Measurements from ENCODE around the gene LINGO4.
"Not testable (repeated sequence)": the region's sequence is repeated elsewhere in the genome, so short reads cannot be mapped to it uniquely, and the experiment has no call there.

The LINGO4 gene

DNA sequence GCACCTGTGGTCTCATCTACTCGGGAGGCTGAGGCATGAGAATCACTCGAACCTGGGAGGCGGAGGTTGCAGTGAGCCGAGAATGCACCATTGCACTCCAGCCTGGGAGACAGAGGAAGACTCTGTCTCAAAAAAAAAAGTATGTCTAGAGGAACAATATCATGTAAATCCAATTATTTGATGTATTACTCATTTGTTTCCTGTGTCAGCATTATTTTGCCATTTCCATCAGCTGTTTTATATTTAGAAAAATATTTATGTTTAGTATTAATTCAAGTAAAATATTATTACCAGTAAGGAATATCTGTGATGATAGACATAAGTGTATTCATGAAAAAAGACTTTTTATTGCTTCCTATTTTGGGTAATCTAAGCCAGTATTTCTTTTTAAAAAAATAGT is 27.9 kb downstream of the LINGO4 start:
- DNase-seq = no peak

DNA sequence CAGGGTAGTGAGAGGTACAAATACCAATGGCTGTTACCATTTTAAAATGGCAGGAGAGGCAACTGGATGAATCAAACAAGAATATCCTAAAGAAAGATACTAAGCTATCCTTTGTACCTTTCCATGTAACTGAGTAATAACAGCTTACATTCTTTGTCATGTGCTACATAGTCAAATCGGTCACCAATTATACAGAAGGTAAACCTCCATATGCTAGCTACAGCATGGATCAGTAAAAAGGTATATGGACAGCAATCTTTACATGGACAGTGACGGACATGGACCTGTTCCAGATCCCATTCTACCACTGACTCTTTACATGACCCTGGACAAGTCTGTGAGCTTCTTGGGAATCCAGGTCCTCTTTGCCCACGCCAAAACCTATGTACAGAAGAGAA is 28.6 kb downstream of the LINGO4 start:
- DNase-seq = no peak

GRCh38 chr1:151775894-151776664 is 29.1 kb downstream of the LINGO4 start:
- DNase-seq = no peak

DNA sequence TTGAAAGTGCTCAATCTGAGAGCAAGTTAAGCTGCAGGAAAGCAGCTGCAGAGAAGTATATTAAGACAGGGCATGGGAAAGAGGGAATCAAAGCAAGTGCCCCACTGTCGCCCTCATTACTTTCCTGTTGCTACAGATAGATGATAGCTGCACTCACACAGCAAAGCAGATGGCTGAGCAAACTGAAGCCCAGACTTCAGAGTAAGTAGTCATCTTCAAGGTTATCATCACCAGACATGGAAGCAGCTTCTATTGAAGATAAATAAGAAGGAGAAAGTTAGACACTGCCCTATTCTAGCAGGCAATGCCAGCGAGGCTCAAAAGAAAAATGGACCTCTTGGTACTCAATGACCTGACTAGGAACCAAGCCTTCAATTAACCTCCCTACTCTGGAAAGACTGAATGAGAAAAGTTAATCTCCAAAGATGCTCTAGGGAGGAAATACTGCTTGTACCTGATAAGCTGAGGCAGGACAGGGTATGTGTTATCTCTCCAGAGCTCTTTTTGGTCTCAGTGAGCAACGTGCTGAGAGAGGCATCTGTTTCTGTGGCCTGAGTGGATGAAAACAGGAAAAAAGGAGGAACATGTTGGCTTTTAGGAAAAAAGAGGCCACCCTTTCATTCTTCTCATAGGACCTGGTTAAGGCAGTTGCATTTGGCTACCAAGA is 30.8 kb downstream of the LINGO4 start:
- no peak for DNase-seq

- DNase-seq = no peak
Measured at GRCh38 chr1:151773702-151774101, 31.5 kb downstream of the LINGO4 start.

DNA sequence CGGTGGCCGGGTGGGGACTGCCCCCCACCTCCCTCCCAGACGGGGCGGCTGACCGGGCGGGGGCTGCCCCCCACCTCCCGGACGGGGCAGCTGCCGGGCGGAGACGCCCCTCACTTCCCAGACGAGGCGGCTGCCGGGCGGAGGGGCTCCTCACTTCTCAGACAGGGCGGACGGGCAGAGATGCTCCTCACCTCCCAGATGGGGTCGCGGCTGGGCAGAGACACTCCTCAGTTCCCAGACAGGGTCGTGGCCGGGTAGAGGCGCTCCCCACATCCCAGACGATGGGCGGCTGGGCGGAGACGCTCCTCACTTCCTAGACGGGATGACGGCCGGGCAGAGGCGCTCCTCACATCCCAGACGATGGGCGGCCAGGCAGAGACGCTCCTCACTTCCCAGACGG is 35.9 kb downstream of the LINGO4 start:
- not testable (repeated sequence) for DNase-seq

GRCh38 chr1:151768351-151769066 is 36.7 kb downstream of the LINGO4 start:
- DNase-seq = peak; percentile 29

DNA sequence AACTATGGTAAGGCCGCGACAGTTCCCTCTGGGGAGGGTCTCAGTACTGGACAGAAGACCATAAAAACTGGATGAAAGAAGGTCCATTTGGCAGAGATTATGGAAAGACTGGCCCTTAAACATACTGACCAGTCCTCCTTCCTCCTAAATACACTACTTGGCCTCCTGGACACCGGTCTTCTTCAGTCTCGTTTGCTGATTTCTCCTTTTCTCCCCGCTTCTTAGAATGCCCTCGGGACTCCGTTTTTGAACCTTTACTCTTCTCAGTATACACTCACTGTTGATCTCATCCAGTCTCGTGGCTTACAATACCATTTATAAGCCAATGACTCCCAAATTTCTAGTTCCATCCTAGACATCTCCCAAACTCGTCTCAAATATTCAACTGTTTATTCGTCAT is 41.2 kb downstream of the LINGO4 start:
- peak; percentile 48 for DNase-seq

DNA sequence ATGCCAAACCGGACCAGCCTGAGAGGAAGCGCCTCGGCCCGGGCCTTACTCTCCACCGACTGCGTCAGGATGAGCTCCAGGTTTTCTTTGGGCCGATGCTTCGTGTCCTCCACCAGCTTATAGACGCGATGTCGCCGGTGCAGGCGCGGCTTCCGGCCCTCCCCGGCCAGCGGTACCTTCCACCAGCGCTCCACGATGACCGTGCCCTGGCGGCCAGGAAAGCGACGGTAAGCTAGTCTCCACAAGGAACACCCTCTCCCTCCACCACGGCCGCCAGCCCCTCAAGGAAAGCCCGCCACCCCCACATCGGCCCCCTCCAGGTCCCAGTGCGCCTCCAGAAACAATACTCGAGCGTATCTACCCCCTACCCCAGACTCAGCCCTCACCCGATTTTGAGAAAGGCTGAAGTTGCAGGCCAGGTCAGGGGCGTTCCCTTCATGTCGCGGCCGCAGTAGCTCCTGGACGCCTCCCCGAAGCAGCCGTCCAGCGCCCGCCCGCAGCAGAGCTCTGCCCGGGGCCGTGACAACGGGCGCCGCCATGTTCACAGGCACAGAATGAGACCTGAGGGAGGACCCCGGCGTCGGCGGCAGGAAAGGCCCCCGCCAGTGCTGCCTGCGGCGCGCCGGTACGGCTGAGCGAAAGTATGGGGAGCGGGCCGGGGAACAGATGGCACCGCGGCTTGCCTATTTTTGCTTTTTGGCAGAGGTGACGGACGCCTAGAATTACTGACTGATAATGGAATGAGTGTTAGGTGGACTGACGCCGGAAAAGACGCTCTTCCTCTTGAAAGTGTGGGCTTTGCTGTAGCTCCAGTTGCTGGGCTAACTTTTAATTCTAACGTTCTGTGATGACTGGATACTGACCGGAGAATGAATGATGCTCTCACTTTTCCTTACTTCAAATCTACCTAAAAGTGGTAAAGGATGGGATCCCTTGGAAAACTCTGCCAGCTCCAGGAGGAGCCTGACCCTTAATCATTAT is 42.0 kb downstream of the LINGO4 start, which contains the start of gene MRPL9:
TSS of gene MRPL9 (minus strand) at position 556 of the 981 bp plus-strand sequence. CDS start at position 539, 17 bp downstream.
- peak; percentile 87 for DNase-seq

DNA sequence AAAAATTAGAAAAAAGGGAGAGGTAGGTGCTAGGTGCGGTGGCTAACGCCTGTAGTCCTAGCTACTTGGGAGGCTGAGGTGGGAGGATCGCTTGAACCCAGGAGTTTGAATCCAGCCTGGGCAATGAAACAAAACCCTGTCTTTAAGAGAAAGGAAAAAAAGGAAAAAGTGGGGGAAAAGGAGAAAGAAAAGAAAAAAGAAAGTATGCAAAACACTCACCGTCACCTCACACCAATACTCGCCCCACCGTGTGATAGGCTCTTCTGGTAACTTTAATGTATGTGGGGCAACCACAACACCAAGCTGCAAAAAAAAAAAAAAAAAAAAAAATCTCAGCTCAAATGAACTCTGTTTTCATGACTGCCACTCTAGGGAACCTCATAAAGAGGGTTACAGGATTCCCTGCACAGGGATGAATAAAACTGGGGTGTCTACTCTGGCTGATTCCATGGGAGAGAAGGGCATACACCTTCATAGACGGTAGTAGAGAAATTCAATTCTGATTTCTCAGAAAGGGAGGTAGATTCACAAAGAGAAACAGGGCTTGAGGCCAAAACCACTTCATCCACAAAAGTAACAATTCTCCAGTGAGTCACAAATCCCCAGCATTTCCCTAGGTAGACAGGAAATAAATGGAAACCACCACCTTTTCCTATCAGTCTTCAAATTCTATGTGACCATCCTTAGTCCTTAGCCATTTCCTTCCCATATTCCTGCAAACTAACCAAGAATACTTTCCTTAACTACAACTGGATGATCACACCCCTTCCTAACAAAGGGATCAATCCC is 44.4 kb downstream of the LINGO4 start:
- no peak for DNase-seq

DNA sequence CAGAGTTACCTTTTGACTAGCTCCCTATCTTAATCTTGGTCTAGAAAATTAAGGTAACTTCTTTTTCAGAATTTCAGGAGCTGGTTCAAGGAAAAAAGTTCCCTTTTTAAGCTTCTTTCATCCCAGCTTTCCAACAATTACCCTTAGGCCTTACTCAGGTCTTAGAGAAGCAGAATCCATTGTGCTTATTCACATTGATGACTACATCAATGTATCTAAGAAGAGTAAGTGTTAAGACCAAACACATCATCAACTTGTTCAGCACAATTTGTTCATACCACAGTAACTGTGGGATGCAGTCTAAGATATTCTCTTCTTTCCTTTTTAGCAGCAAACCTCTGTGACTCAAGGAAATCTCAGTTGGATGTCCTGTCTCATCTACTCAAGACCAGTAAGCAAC is 46.0 kb downstream of the LINGO4 start:
- DNase-seq = no peak

DNA sequence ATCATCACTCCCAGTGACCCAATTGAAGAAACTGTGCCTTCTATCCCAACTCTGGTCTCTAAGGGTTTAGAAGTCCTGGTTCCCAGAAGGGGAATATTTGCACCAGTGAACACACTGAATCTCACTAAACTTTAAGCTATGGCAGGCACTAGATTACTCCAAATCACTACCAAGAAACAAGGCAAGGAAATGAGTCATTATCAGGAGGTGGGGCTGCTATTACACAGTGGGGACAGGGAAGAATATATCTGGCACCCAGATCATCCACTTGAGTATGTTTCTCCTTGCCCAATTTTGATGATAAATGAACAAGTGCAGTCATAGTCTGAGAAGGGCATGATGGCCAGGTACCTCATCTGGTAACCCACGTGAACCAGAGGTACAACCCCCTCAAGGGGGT is 48.9 kb downstream of the LINGO4 start:
- DNase-seq = no peak

Measured in NCI-H510A treated with DMSO at 0.1 percent for 48 hours (cell line).